T follicular helper cell (primary cell): ENCODE results near the gene PLA2G5.
"Not testable (repeated sequence)": the region's sequence is repeated elsewhere in the genome, so short reads cannot be mapped to it uniquely, and the experiment has no call there.

Experiments used
- DNase-seq: peaks from one replicate; pipeline ENCODE4 v3.0.0-alpha.2; 2020; ENCODE audit warnings: low read depth
- total RNA-seq, 2 experiments: gene quantifications; one replicate each; lab custom pipeline; 2026; lab: John Stamatoyannopoulos, UW

Gene PLA2G5, protein sequence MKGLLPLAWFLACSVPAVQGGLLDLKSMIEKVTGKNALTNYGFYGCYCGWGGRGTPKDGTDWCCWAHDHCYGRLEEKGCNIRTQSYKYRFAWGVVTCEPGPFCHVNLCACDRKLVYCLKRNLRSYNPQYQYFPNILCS
- total RNA-seq: 0 reads per million in 2 experiments

- no peak for DNase-seq
Measured at GRCh38 chr1:20069874-20070273, at the start of gene PLA2G5. PLA2G5 (plus strand) TSS chr1:20070194; CDS start chr1:20084831, 14,637 bp downstream.

- no peak for DNase-seq
Measured at GRCh38 chr1:20028125-20028524, 41.9 kb upstream of the PLA2G5 start.

GRCh38 chr1:20028726-20029125 is 41.3 kb upstream of the PLA2G5 start:
- DNase-seq: no peak

- no peak for DNase-seq
Measured at GRCh38 chr1:20029178-20029912, 40.6 kb upstream of the PLA2G5 start.

- not testable (repeated sequence) for DNase-seq
Measured at GRCh38 chr1:20030436-20031151, 39.4 kb upstream of the PLA2G5 start.

DNA sequence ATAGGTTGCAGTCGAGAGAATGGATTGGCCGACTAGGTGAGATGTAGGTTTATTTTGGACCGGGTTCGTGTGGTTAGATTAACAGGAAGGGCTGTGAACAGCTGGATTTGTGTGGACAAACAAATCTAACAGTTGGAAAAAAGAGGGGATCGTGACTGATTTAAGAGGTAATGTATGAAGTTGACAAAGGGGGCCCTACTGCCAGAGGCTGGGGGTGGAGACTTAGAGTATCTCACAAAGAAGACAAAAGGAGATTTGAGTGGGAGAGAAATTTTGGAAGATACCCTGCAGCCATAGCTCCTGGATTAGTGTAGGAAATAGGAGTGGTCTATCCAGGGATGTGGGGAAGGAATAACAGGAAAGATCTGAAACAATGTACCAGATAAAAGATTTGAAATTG is 38.8 kb upstream of the PLA2G5 start:
- no peak for DNase-seq

DNA sequence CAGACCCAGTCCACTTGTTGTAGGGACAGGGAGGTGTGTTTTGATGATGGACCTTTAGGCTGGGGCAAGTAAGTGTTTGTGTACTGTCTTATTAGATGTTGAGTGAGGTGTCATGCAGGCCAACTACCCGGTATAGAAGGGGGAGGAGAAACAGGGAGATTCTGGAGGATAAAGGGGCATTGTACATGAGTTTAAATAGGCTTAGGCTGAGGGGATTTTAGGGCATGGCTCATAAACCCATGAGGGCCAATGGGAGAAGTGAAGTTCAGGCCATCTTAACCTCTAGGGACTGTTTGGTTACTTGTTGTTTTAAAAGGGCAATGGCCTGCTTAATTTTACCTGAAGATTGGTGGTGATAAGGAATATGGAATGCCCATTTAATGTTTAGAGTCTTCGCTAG is 38.2 kb upstream of the PLA2G5 start:
- DNase-seq: no peak

- no peak for DNase-seq
Measured at GRCh38 chr1:20032425-20032824, 37.6 kb upstream of the PLA2G5 start.

DNA sequence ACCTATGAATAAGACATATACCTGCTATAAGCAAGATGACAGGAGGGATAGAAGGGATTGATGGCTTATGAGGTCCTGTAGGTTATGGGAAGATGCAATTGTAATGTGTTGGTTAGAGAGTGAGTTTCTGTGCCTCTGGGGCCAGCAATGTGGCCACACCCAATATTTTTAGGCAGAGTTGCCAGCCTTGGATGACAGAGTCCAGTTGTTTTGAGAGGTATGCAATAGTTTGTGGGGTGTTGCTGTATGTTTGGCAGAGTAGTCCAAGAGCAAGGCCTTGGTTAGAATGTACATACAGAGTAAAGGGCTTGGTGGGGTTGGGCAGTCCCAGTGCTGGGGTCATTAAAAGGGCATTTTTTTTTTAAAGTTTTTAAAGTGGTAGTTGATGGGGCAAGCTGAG is 36.6 kb upstream of the PLA2G5 start:
- DNase-seq: no peak

- DNase-seq: no peak
Measured at GRCh38 chr1:20035114-20035513, 34.9 kb upstream of the PLA2G5 start.

DNA sequence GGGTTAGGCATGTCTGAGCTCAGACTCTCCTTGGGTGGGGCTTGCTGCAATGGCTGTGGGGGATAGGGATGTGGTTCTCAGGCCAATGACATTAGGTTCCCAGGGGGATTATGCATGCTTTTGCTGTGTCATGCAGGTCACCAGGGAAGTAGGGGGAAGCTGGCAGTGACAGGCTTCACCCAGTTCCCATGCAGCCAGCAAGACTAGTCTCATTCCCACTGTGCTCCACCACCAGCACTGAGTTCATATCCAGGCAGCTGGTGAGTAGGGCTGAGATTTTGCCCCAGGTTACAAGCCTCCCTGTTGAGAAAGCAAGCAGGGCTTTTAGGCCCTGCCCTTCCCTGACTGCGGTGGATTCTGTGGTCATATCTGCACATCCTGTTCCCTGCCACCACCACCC is 32.1 kb upstream of the PLA2G5 start:
- DNase-seq: no peak

- DNase-seq: no peak
Measured at GRCh38 chr1:20047096-20047495, 22.9 kb upstream of the PLA2G5 start.

DNA sequence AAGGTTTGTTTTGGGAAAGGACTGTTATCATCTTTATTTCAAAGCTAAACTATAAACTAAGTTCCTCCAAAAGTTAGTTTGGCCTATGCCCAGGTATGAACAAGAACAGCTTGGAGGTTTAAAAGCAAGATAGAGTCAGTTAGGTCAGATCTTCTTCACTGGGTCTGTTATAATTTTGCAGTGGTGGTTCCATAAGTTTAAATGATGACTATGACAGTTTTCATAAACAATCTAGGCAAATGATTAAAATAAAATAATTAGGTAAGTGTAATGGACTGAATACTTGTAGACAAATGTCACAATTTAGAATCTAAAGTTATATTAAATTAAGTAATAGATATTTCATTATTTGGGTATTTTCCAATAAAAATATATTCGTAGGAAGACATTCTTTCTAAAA is 21.4 kb upstream of the PLA2G5 start:
- no peak for DNase-seq

DNA sequence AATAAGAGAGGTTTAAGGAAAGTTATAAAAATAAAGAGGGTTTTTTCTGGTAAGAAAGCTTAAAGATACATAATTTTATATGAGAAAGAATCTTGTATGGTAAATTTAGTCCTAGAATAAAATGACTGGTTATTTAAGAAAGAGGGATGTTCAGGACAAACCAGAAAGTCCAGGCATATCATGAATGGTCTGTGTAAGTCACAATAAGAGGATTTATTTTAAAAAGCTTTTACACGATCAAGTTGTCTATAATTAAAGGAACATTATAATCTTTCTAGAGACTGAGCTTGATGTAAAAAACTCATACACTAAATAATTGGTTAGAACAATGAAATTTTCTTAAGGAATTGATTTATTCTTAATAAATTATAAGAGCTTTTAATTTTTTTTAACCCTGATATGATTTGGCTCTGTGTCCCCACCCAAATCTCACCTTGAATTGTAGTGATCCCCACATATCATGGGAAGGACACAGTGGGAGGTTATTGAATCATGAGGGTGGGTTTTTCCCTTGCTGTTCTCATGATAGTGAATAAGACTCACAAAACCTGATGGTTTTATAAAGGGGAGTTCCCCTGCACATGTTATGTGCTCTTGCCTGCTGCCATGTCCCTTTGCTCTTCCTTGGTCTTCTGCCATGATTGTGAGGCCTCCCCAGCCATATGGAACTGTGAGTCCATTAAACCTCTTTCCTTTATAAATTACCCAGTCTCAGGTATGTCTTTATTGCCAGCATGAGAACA is 20.8 kb upstream of the PLA2G5 start:
- not testable (repeated sequence) for DNase-seq

- no peak for DNase-seq
Measured at GRCh38 chr1:20051218-20051829, 18.7 kb upstream of the PLA2G5 start.

DNA sequence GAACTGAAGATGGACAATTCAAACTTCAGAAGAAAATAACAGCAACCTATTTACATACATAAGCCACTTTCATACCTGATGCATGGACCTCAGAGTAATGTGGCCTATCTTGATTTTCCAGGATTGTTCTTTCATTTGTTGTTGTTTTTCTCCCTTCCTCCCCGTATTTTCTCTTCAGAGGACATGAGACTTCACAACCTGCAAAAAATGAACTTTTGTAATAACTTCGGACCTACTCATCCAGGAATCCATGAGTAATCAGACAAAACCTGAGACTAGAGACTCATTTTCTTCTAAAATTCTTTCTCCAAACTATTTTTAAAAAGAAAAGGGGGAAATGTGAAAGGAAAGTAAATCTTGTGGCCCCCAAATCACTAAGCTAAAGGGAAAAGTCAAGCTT is 17.6 kb upstream of the PLA2G5 start:
- no peak for DNase-seq

DNA sequence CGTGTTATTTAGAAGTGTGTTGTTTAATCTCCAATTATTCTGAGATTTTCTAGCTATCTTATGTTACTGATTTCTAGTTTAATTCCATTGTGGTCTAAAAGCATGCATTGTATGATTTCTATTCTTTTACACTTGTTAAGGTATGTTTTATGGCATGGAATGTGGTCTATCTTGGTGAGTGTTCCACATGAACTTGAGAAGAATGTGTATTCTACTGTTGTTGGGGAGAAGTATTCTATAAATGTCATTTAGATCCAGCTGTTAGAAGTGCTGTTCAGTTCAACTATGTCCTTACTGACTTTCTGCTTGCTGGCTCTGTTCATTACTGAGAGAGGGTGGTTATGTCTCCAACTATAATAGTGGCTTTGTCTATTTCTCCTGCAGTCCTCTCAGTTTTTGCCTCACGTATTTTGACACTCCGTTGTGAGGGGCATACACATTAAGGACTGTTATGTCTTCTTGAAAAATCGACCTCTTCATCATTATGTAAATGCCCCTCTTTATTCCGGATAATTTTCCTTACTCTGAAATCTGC is 12.0 kb upstream of the PLA2G5 start:
- DNase-seq: no peak

DNA sequence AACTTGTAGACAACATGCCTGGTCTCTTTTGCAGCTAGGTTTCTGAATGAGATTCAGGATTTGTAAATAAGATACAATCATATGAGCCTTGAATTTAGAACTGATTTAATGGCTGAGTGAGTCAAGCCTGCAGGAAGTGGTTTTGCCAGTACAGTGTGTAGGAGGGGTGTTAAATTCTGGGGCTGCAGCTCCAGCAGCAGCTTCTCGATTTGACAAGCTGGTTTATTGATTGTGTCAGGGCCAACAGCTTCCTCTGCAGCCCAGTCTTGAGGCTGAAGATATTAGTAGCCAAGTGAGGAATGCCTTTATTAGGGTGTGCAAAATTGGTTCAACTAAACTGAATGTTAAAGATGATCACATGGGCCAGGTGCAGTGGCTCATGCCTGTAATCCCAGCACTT is 11.5 kb upstream of the PLA2G5 start:
- no peak for DNase-seq

DNA sequence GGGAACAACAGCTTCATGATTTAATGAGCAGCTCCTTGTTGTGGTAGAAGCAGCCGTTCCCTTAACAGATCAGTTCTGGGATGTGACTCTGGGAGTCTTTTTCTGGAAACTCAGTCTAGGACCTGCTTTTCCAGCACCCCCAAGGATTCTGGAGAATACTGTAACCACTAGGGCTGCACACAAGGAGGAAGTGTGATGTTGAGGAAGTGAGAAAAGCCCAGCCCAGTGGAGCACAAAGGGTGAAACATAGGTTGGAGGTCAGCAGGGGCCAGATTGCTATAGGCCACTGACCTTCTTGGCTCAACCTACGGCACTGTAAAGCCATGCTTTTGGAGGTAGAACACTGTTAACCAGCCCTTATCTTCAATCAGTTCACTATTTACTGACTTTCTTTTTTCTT is 10.1 kb upstream of the PLA2G5 start:
- DNase-seq: no peak

DNA sequence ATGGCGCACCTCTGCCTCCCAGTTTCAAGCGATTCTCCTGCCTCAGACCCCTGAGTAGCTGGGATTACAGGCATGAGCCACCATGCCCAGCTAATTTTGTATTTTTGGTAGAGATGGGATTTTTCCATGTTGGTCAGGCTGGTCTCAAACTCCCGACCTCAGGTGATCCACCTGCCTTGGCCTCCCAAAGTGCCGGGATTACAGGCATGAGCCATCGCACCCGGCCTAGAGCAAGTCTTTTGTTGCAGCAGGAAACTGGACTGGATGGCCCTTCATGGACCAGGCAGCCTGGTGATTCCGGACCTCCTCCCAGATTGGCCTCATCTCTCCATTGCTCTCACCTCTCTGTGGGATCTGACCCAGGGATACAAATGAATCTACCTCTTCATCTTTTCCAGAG is 9.2 kb upstream of the PLA2G5 start:
- not testable (repeated sequence) for DNase-seq

DNA sequence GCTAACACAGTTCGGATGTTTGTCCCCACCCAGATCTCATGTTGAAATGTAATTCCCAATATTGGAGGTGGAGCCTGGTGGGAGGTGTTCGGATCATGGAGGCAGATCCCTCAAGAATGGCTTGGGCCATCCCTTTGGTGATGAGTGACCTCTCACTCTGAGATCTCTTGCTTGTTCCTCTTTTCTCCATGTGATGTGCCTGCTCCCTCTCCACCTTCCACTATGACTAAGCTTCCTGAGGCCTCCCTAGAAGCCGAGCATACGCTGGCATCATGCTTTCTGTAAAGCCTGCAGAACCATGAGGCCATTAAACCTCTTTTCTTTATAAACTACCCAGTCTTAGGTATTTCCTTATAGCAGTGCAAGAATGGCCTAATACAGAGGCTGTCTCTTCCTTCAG is 8.1 kb upstream of the PLA2G5 start:
- DNase-seq: no peak

DNA sequence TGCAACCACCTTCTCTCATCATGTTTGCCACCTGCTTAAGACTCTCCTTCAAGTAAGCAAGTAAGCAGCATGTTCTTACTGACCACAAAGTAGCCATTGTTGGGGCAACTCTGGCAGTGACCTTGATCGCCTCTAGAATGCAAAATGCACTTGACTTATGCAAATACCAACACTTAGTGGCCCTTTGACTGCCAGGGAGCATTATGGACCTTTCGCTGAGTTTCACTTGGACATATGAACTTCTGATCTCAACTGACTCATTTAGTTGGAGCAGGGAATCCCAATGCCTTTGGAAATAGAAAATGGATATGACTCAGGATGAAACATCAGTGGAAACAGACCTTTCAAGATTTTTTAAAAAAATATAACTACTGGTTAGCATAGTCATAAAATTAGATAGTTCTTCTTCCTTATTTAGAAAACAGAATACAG is 6.1 kb upstream of the PLA2G5 start:
- DNase-seq: no peak
